ENCODE data around the gene CELF2.

Gene CELF2

GRCh38 chr10:11088709-11089108, 71.0 kb downstream of the CELF2 start:
- no peak overlapping the region for H3K27ac ChIP-seq
- TF ChIP-seq CTCF (conservative IDR thresholded peaks at IDR 0.05) = no peak

- H3K27ac ChIP-seq = no peak overlapping the region
- TF ChIP-seq CTCF (conservative IDR thresholded peaks at IDR 0.05) = no peak
These were observed 71.6 kb downstream of the CELF2 start for GRCh38 chr10:11089272-11089671.

- no peak for TF ChIP-seq CTCF (conservative IDR thresholded peaks at IDR 0.05)
- no peak overlapping the region for H3K27ac ChIP-seq
These were observed 73.9 kb downstream of the CELF2 start for GRCh38 chr10:11091517-11092102.

- no peak overlapping the region for H3K27ac ChIP-seq
- TF ChIP-seq CTCF (conservative IDR thresholded peaks at IDR 0.05) = no peak
These were observed 76.4 kb downstream of the CELF2 start for GRCh38 chr10:11093771-11094736.

GRCh38 chr10:11095374-11095801, 77.7 kb downstream of the CELF2 start:
- H3K27ac ChIP-seq = no peak overlapping the region
- no peak for TF ChIP-seq CTCF (conservative IDR thresholded peaks at IDR 0.05)

- no peak overlapping the region for H3K27ac ChIP-seq
- TF ChIP-seq CTCF (conservative IDR thresholded peaks at IDR 0.05) = no peak
These were observed 78.8 kb downstream of the CELF2 start for GRCh38 chr10:11096422-11096821.

- no peak for TF ChIP-seq CTCF (conservative IDR thresholded peaks at IDR 0.05)
- H3K27ac ChIP-seq = no peak overlapping the region
These were observed 80.0 kb downstream of the CELF2 start for GRCh38 chr10:11097686-11098085.
